ENCODE results near the gene CA5B.
"Not testable (repeated sequence)": the region's sequence is repeated elsewhere in the genome, so short reads cannot be mapped to it uniquely, and the experiment has no call there.

CA5B gene

DNA sequence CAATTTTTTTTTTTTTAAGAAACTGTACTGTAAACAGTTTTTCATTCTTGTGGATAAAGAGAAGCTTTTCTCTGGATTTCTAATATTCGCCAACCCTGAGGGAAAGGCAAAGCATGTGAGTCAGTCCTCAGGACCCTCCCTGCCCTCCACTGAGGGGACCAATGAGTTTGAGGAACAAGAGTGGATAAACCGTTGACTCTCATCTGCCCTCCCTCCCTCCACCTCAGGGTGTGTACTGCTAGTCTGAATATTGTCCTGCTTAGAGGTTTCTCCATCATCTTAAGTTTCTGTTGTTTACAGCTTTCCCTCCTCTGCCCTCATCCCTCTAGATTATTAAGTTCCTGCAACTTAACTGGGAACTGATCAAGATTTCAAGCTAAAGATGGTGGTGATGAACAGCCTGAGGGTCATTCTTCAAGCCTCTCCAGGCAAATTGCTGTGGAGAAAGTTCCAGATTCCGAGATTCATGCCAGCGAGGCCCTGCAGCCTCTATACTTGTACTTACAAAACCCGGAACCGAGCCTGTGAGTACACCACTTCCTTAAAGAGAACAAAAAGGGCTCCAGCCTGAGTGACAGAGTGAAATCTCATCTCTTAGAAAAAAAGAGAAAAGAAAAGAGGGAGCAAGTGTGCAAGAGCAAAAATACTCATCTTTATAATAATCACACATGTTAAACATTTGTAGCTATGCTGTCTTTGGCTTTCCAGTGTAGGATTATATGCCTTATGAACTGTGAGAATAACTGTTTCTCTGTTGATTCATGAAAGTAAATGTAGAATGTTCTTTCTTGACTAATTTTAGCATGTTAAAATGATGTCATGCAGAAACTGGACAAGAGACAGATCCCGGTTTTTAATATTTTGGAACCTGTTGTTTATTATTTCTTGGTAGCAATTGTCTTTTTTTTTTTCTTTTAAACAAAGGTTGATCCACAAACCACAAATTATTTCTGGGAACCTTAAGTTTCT, 11.9 kb downstream of the CA5B start:
- DNase-seq: no peak

DNA sequence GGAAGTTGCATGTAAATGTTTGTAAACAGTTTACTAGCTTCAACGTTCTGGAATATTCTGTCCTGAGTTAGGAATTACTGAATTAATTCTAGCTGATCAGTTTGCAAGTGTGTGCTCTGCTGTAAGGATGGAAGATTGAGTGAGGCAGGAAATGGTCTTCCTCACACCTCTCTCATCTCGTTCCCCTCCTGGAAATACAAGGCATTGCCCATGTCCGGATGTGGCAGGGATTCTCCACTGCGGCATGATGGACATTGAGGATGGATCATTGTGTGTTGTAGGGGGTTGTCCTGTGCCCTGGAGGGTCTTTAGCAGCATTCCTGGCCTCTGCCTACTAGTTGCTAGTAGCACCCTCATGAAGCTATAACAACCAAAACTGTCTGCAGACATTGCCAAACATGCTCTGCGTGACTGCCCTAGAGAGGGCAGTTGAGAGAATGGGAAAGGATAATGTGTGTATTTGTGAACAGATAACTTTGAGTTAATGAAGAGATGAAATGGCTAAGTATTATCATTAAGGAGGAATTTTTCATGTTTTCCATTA, 12.6 kb downstream of the CA5B start:
- DNase-seq: no peak

DNA sequence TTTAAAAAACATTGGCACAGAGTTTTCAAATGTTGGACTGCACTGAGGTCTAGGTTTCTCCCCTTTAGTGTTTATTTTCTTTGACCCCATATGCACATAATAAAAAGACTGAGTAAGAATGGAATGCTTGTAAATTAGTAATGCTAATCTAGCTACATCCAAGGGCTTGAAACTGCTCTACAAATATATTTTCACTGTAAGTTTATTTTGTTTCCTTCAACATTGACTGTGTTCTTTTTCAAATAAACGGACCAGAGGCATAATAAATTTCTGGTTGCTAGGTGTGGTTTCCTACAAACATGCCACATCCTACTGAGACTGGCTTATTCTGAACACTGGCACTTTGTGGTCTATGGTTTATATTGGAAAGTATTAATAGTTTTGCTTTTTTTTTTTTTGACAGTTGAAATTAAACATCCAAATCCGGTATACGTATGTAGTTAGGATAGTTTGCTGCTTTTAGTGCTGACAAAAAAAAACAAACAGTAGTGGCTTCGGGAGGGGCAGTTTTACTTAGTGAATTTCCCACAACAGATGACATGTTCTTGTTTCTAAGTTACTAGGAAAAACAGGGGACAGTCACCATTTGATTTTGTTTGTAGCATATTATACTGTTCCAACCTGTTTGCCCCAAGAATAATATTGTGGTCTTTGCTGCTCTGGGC, 13.2 kb downstream of the CA5B start:
- DNase-seq: no peak

DNA sequence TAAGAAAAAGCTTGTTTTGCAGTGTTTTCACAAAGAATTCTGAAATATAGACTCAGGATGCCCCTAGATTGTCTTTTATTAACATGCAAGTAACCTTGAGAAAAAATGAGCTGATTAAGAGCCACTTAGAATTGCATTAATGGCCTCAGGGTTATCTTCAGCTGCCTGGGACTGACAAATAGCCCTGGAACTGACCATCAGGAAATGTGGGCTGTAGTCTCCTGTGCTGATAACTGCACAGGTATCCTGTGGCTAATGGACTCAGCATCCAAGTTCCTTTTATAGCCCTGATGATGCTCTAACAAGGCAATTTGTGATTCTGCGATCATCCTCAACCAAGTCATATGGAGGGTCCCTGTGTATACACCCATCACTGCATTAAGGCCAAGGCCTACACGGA, 17.0 kb downstream of the CA5B start:
- no peak for DNase-seq

DNA sequence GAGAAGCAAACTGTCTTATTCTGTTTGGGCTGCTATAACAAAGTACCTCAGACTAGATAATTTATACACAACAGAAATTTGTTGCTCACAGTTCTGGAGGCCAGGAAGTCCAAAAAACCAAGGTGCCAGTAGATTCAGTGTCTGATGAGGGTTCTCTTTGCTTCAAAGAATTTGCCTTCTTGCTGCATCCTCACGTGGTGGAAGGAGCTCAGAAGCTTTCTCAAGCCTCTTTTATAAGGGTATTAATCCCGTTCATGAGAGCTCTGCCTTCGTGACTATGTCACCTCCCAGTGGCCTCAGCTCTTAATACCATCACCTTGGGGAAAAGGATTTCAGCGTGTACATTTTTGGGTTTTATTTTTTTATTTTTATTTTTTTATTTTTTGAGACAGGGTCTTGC, 20.1 kb downstream of the CA5B start:
- no peak for DNase-seq

DNA sequence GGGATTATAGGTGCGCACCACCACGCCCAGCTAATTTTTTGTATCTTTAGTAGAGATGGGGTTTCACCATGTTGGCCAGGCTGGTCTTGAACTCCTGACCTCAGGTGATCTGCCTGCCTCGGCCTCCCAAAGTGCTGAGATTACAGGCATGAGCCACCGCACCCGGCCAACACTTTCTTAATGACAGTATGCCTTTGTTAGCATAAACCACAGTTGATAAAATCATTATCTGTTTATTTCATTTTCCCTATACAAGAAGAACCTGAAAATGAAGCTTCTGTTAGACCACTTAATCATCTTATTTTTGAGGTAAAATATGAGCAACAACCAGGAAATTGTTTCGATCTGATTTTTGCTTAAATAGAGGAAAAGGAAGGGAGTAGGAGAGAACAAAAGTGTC, 21.8 kb downstream of the CA5B start:
- DNase-seq: not testable (repeated sequence)

DNA sequence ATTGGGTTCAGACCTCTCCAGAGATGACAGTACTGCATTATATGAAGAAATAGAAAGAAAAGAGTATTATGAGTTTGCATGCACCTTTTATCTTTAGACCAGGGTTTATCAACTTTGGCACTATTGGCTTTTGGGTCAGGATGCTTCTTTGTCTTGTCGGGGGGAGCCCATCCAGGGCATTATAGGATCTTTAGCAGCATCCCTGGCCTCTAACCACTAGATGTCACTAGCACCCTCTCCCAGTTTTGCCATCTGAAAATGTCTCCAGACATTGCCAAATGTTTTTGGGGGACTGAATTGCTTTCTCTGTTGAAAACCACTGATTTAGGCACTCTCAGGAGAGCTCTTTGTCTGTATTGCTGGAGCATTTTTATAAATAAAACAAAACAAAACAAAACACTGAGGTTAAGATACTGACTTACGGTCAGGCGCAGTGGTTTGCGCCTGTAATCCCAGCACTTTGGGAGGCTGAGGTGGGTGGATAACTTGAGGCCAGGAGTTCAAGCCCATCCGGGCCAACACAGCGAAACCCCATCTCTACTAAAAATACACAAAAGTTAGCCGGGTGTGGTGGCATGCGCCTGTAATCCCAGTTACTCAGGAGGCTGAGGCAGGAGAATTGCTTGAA, 23.6 kb downstream of the CA5B start:
- no peak for DNase-seq

DNA sequence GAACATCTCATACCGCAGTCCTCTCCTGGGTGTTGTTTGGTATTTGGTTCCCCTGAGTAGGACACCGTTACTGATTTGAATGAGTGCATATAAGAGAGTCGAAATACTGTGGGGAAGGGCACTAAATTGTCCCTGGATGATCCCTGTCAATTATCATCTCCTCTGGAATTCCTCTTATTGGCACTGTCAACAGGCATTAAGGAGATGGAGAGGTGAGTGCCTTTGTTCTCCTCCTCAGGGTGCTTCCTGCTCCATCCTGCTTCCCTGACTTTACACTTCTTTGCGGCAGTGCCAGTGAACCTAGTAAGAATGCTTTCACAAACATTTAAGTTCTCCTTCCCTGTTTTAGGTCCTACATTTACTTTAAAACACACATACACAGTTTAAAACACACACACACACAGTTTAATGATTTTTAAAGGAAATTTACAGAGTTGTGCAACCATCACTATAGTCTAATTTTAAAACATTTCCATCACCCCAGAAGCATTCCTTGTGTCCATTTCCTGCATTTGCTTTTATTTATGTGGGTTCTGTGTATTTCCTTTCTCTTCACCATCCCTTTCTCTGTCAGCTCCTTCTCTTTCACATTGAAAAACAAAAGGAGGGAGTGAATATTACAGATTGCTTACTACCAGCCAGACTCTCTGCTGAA, 31.4 kb downstream of the CA5B start:
- no peak for DNase-seq

DNA sequence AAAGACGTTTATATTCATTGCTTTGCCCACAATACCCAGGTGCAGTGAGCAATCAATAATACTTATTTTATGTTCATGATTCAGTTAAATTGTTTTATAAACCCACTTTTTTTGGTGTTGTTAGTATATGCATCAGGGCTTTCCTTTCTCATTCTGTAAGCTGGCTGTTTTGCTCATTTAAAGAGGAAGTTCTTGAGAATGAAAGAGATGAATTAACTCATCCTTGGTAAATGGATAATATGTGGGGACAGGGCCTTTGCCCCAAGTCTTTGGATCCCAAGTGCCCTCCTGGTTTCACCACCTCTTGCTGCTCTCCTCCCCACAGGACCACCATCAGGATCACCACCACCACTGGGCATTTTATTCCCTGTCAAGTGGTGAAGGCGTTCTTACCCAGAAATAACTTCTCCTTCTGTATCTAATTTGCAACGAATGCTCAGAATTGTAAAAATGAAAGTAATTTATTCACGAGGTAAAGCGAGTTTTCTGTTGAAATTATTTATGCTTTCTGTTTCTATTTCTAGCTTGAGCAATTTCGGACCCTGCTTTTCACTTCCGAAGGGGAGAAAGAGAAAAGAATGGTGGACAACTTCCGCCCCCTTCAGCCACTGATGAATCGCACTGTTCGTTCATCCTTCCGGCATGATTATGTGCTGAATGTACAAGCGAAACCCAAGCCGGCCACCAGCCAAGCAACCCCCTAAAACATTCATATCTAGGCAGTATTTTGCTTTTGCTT, 44.1 kb downstream of the CA5B start:
- DNase-seq: no peak

DNA sequence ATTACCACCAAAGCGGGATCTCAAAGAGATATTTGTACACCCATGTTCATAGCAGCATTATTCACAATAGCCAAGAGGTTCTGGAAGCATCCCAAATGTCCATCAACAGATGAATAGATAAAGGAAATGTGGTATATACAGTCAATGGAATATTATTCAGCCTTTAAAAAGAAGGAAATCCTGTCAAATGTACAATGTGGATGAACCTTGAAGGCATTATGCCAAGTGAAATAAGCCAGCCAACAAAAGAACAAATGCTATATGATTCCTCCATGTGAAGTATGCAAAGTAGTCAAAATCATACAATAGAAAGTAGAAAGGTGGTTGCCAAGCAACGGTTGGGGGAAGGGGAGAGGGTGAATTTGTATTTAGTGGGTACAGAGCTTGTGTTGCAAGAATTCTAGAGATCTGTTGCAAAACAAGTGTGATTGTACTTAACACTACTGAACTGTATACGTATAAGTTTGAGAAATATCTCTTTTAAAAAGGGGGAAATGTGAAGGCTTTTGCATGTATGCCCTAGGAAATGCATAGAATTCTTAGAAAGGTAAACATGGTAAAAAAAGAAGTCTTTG, 47.2 kb downstream of the CA5B start:
- no peak for DNase-seq

DNA sequence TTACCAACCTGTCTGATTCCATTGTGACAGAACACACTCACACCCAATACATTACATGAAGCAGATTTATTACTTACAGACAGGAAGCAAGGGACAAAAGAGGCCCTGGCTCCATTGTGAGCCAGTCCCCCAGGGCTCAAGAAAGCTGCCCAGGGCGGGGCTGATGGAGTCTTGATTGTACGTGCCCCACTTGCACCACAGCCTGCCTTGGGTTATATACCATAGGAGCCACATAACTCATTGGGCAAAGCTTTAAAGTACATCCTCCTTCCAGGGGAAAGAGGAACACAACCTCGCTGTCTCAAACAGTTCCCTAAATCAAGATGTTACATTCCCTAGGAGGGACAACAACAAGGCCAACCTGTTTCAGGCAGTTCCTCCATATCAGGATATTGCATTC, 48.8 kb downstream of the CA5B start:
- peak; percentile 0 for DNase-seq

DNA sequence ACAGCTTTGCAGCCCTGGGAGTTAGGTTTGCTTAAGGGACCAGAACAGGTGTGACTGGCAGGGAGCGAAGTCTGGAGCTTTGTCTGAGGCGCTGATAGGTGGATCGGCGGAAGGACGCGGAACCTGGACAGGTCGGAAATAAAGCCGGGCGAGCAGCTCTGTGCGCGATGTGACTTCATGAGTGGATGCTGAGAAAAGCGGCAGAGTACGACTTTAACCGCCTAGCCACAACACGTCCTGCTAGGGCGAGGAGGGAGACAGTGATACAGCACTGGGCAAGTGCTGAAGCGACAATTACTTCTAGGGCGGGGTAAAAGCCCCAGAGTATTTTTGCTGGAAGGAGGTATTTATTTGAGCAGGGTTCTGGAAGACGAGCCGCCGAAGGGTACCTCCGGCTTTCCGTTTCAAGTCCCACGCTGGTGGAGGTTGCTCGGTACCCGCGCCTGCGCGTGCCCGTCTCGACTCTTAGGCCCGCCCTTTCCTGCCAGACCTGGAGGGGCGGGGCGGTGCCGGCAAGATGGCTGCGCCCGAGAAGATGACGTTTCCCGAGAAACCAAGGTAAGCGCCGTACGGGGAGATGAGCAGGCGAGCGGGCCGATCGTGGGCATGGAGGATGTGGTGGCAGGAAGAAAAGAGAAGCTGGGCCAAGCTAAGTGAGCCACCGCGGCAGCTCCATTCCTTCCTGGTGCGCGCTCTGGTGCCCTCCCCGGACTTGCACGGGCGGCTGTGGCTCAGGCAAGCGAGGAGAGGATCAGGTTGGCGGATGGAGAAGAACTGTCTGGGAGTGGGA, 52.1 kb downstream of the CA5B start, which contains the start of gene ZRSR2:
TSS of gene ZRSR2 (plus strand) at position 506 of the 790 bp plus-strand sequence. CDS start at position 518, 12 bp downstream.
- DNase-seq: peak; percentile 61

DNA sequence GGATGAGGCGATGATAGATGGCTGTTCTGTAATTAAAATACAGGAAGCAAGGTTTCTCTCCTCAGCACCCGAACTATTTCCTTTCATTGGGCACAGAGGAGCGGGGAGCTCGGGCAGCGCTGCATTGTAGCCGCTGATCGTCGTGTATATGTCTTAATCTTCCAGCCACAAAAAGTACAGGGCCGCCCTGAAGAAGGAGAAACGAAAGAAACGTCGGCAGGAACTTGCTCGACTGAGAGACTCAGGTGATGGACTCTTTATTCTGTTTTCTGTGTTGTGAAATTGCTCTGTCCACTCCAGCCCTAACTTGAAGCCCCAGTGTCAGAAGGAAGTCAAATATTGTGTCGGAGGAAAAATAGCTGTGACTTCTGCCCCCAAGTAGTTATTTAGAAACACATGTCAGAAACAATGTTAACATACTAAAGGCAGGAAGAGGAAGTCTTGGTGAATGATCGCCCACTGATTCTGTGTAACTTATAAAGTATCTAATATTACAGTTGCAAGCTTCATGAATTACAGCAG, 52.8 kb downstream of the CA5B start:
- no peak for DNase-seq

DNA sequence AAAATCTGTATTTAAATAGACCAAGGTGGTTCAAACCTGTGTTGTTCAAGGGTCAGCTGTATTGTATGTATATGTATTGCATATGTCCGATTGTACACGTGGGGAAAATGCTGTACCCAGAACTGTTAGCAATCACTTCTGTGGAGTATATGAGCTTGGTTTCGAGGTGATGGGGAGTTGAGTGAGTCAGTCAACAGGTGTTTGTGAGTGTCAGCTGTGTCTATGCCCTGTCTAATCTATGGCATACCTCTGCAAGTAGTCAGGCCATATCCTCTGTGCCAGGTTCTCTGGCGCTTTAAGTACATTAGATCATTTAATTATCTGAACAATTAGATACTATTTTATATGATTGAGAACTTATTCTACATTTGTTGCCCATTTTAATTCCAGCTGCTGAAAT, 59.6 kb downstream of the CA5B start:
- DNase-seq: no peak

DNA sequence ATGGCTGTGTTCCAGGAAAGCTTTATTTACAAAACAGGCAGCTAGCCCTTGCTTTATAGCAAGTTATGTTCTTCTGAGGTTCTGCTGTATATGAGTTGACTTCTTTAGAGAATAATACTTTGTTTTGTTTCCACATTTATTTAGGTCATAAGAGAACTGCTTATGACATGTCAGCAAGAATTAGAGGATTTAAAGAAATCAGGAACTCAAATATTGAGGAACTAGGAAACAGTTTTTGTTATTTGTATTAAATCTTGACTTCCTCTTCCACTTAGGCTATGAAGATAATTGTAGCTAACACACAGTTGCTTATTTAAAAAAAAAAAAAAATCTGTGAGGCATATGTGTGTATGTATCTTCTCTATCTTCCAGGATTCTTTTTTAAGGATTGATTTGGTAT, 66.5 kb downstream of the CA5B start:
- DNase-seq: no peak

DNA sequence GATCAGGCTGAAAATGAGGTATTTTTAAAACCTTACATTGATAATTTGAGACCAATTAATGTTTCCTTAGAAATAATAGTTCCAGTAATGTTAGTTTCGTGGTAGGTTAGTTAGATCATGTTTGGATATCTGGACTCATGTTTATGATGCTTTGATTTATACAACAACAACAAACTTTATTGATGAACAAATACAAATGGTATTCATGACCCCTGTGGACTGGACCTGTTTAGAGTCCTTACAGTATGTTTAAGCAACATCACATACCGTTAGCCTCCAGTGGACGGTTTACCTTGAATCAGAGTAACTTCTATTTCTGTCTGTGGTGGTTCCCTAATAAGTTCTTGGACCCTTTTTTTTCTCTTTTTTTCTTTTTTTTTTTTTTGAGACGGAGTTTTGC, 70.2 kb downstream of the CA5B start:
- DNase-seq: no peak

DNA sequence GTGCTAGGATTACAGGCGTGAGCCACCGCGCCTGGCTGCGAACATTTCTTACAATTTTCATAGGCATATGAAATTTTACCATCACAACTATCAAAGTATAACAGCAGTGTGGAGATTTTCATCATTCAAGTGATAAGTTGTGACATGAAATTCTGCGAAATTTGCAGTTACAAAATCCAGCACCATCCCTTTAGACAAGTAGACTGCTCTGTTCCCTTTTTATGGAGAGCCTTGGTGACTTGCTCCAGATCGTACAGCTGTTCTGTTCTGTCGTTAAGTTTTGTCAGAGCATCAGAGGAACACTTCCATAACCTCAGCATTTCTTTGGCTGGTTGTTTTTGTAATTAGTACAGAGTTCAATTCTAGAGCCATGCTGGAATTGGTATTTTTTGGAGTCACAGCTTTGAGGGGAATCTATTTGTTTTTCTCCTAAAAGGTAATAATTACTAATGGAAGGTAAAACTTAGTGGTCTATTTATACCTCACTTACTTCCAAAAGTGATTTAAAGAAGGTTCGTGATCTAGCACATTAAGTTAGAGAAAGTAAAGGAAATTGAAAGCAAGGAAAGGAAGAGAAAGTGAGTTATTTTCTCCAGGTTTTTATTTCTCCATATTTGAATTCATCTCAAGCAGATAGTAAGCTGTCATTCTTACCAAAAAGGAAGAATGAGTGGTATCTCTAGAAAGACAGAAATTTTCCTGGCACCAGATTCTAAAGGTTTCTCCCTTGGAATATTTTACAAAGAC, 74.3 kb downstream of the CA5B start:
- DNase-seq: no peak

DNA sequence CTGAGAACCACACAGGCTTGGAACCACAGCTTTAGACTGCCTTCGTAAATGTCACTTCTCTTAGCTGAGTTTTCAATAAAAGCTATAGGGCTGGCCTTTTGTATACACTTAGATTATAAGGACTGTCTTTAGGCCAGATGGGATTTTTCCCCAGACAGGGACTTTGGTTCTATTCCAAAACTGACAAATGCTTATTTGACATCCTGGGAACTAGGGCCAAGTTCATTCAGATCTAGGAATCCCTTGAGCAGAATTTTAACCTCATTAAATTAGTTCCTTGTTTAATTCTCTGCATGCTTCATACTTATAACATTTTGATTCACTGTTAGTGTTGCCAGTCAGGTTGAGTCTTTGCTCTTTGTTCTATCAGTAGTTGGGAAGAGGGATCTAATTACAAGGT, 75.3 kb downstream of the CA5B start:
- DNase-seq: no peak

DNA sequence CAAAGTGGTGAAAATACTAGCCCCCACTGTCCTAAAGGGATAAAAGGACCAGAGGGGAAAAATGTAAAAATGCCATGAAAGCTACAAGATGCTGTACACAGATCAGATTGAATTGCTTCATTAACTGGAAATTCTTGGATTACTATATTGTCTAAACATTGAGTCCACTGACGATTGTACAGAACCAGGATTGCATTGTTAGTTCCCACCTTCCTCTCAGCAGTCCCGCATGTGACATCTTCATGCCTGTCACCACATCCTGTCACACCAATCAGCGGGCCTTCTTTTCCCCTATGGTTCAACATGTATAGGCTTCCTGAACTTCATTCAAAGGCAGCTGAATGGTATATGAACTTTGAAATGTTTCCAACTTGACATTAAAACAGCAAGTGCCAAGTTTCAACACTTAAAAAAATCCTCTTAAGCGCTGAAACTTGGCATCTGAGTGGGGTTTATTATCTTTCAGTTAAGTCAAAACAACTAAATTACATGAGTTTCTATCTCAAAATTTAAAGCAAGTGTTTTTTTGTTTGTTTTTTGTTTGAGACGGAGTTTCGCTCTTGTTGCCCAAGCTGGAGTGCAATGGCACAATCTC, 76.8 kb downstream of the CA5B start:
- no peak for DNase-seq

Data from NCI-H1436 (cell line).